ENCODE results near the gene MAX. TPM values are rescaled to one million over a fixed set of nuclear protein-coding genes. Genes with fewer than 3 reads are reported as not detected.
A peak's percentile ranks its signal among the peaks of the same experiment; 100 is the strongest.

Gene MAX
- total RNA-seq, 1 experiment from 2014 or later = 72.9 TPM

- no CpG with 5 or more reads among the region's 5 CpGs for WGBS (ENCODE audit: extremely low coverage, insufficient read length, low lambda C conversion rate)
- Histone ChIP-seq H3K23ac (ENCODE audit: insufficient read length, low read depth, low read length) (no peak overlapping the region), H2BK20ac (ENCODE audit: low read depth, low read length, poor library complexity, severe bottlenecking) (no peak overlapping the region), H4K5ac (ENCODE audit: insufficient read length, low read depth, low read length) (no peak overlapping the region), H2BK120ac (ENCODE audit: low read depth, low read length, poor library complexity, severe bottlenecking) (no peak overlapping the region), H3K4ac (ENCODE audit: low read depth, low read length) (no peak overlapping the region), H3K79me1 (ENCODE audit: insufficient read depth, low read depth, low read length, poor library complexity, severe bottlenecking) (no peaks in the 10 kb centered on the region), H4K91ac (ENCODE audit: insufficient read length, low read depth, low read length) (no peak overlapping the region), H2AK5ac (ENCODE audit: insufficient read length, low read length) (no peak overlapping the region), H4K20me1 (ENCODE audit: control insufficient read depth, insufficient read depth, insufficient read length) (no peaks in the 10 kb centered on the region), H3K14ac (ENCODE audit: insufficient read depth, low read length) (no peak overlapping the region), H3K18ac (ENCODE audit: insufficient read length, low read depth, low read length) (no peak overlapping the region), H3K23me2 (ENCODE audit: insufficient read length, low read depth, low read length, poor library complexity, severe bottlenecking) (no peaks in the 10 kb centered on the region), H3K79me2 (ENCODE audit: insufficient read depth, low read length) (no peaks in the 10 kb centered on the region), H2BK12ac (ENCODE audit: insufficient read length, low read depth, low read length) (no peak overlapping the region), H3K27ac (ENCODE audit: insufficient read length, low read depth, low read length) (no peak overlapping the region), H2BK15ac (ENCODE audit: low read depth, low read length) (no peak overlapping the region), H3K9me3 (ENCODE audit: control insufficient read depth, low read depth, low read length) (no peaks in the 10 kb centered on the region), H3K27me3 (ENCODE audit: insufficient read depth, low read length) (no peaks in the 10 kb centered on the region), H3K9ac (ENCODE audit: extremely low read depth, insufficient read length, low read length) (no peak overlapping the region), H2AFZ (ENCODE audit: low read length) (no peak overlapping the region), H4K8ac (replicated peaks; ENCODE audit: insufficient read length, low read depth, low read length) (no peak overlapping the region), H3K4me2 (ENCODE audit: insufficient read depth, insufficient read length, low read length) (no peak overlapping the region), H3K56ac (ENCODE audit: insufficient read length, low read depth, low read length) (no peak overlapping the region), H3T11ph (ENCODE audit: low read length) (no peak overlapping the region), H2BK5ac (ENCODE audit: insufficient read length, low read length) (no peak overlapping the region), H3K4me1 (ENCODE audit: insufficient read depth, low read length) (no peaks in the 10 kb centered on the region)
- no peaks in the 10 kb centered on the region for H3K9me3 Mint-ChIP-seq
- H3K4me3 Mint-ChIP-seq = no peak overlapping the region
- peak overlapping the region in 1 of 3 experiments; percentile 30; a peak in 1 of 7 replicates for H3K27ac Mint-ChIP-seq
- DNase-seq = peak; percentile 71
- peaks cover 2% of the 10 kb centered on the region for H3K27me3 Mint-ChIP-seq (ENCODE audit: low read depth)
- TF ChIP-seq, protein P1, sequence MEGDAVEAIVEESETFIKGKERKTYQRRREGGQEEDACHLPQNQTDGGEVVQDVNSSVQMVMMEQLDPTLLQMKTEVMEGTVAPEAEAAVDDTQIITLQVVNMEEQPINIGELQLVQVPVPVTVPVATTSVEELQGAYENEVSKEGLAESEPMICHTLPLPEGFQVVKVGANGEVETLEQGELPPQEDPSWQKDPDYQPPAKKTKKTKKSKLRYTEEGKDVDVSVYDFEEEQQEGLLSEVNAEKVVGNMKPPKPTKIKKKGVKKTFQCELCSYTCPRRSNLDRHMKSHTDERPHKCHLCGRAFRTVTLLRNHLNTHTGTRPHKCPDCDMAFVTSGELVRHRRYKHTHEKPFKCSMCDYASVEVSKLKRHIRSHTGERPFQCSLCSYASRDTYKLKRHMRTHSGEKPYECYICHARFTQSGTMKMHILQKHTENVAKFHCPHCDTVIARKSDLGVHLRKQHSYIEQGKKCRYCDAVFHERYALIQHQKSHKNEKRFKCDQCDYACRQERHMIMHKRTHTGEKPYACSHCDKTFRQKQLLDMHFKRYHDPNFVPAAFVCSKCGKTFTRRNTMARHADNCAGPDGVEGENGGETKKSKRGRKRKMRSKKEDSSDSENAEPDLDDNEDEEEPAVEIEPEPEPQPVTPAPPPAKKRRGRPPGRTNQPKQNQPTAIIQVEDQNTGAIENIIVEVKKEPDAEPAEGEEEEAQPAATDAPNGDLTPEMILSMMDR (conservative IDR thresholded peaks at IDR 0.05) = peak; percentile 33; the same call in 2 of the 3 replicates
- H3K36me3 Mint-ChIP-seq (ENCODE audit: insufficient read depth in 1 of 3, low read depth in 3 of 3) = no peaks in the 10 kb centered on the region
- H3K4me1 Mint-ChIP-seq = peaks cover 11 to 12% of the 10 kb centered on the region in 2 experiments
Measured at GRCh38 chr14:65110525-65110924, 8.2 kb upstream of the MAX start.
